K562 (cell line): ENCODE data around the gene LYPD5. TPM values are rescaled to one million over a fixed set of nuclear protein-coding genes. Genes with fewer than 3 reads are reported as not detected.
A peak's percentile ranks its signal among the peaks of the same experiment; 100 is the strongest.

ENCODE experiments used
- ATAC-seq: fragments of 200-7000 bp; cut with Tn5 transposase; 3 replicates; pipeline ENCODE4 v1.9.1; 2020; ENCODE audit warnings: moderate library complexity
- BruUV-seq: library from RNA; stranded (reverse); fragments of 400-500 nt; replicated peaks from 2 replicates; lab custom pipeline; 2021; lab: Mats Ljungman, UMichigan
- CTCF ChIA-PET: fragments of 300-600 bp; formaldehyde crosslinking; extraction: SDS; loops from one replicate; lab custom pipeline; 2021; ENCODE audit warnings: low intra/inter-chr PET ratio; lab: Yijun Ruan, JAX
- POLR2A ChIA-PET: fragments of 300-600, 350-650 bp; sonication (Branson Sonifier 250); formaldehyde crosslinking; extraction: SDS; loops from one replicate; lab custom pipeline; 2021; ENCODE audit warnings: antibody characterized with exemption, inconsistent platforms; lab: Yijun Ruan, JAX
- DNase-seq, 4 experiments: peaks; one replicate each; pipeline versions ENCODE4 v3.0.0 to v3.0.0-alpha.2; 2011 to 2018; ENCODE audit warnings: low spot score in 3 of 4, mixed read lengths in 3 of 4; ENCODE audit errors: extremely low read depth in 1 of 4
- FAIRE-seq: peaks from 2 replicates; lab custom pipeline; 2011; peaks lifted over from hg19 to GRCh38; lab: Jason Lieb, UNC
- H2AFZ ChIP-seq: 2 replicates; pipeline ENCODE4 v1.6.0; 2011; ENCODE audit warnings: low read depth, low read length, control low read depth, inconsistent platforms
- H3K27ac ChIP-seq: fragments of 200-600 bp; 3 replicates; pipeline ENCODE4 v1.8.0; 2011; ENCODE audit warnings: low read depth, mild to moderate bottlenecking, control low read depth, inconsistent platforms, low read length, moderate library complexity, mixed read lengths; ENCODE audit errors: extremely low read depth
- H3K27me3 ChIP-seq, 2 experiments: fragments of 300-600 bp in 1 of 2; 2 replicates in 1 of 2; 3 replicates in 1 of 2; pipeline versions ENCODE4 v1.6.0 to v1.8.0; 2011; ENCODE audit warnings: inconsistent platforms in 2 of 2, low read length in 2 of 2, mild to moderate bottlenecking in 1 of 2, mixed read lengths in 1 of 2, moderate library complexity in 1 of 2; ENCODE audit not compliant: control insufficient read depth in 2 of 2, insufficient read depth in 2 of 2
- H3K36me3 ChIP-seq: fragments of 300-600 bp; 3 replicates; pipeline ENCODE4 v1.8.0; 2011; ENCODE audit warnings: mild to moderate bottlenecking, low read length, inconsistent platforms; ENCODE audit not compliant: control insufficient read depth, insufficient read depth
- H3K4me1 ChIP-seq, 2 experiments: fragments of 200-600 bp in 1 of 2; replicated peaks in 1 of 2; 2 replicates in 1 of 2; 3 replicates in 1 of 2; pipeline versions ENCODE4 v1.5.1 to v1.8.0; 2011; ENCODE audit warnings: inconsistent platforms in 2 of 2, low read length in 2 of 2, mild to moderate bottlenecking in 1 of 2, mixed read lengths in 1 of 2, moderate library complexity in 1 of 2; ENCODE audit not compliant: control insufficient read depth in 2 of 2, insufficient read depth in 2 of 2
- H3K4me2 ChIP-seq: 2 replicates; pipeline ENCODE4 v1.6.1; 2011; ENCODE audit warnings: low read length, control low read depth, inconsistent platforms, mixed read lengths; ENCODE audit not compliant: insufficient read depth
- H3K4me3 ChIP-seq: fragments of 200-600 bp; sonication (generic), shearing (Covaris generic); 2 replicates; pipeline ENCODE4 v1.5.1; 2016; ENCODE audit warnings: control low read depth, inconsistent platforms
- H3K79me2 ChIP-seq: fragments of 200-600 bp; 3 replicates; pipeline ENCODE4 v1.8.0; 2011; ENCODE audit warnings: low read length, inconsistent platforms; ENCODE audit not compliant: control insufficient read depth, insufficient read depth
- H3K9ac ChIP-seq, 2 experiments: 2 replicates each; pipeline versions ENCODE4 v1.6.0 to v1.6.1; 2011; ENCODE audit warnings: low read depth in 2 of 2, low read length in 2 of 2, control low read depth in 1 of 2, inconsistent platforms in 1 of 2, mild to moderate bottlenecking in 1 of 2, mixed read lengths in 1 of 2; ENCODE audit not compliant: insufficient read depth in 1 of 2
- H3K9me1 ChIP-seq: one replicate; pipeline ENCODE4 v1.6.0; 2011; ENCODE audit warnings: inconsistent platforms, mild to moderate bottlenecking, low read length, moderate library complexity; ENCODE audit not compliant: control insufficient read depth, insufficient read depth
- H3K9me3 ChIP-seq: replicated peaks from 2 replicates; pipeline ENCODE4 v1.5.1; 2011; ENCODE audit warnings: low read depth, low read length, inconsistent platforms; ENCODE audit not compliant: control insufficient read depth, insufficient read depth
- H4K20me1 ChIP-seq: replicated peaks from 2 replicates; pipeline ENCODE4 v1.6.1; 2011; ENCODE audit warnings: low read length, inconsistent platforms, mixed read lengths; ENCODE audit not compliant: control insufficient read depth, insufficient read depth
- GATAD2A ChIP-seq: fragments of 450-650 bp; IDR thresholded peaks from 2 replicates; pipeline ENCODE4 v1.6.1; 2017
- GTF2E2 ChIP-seq: fragments of 200-800 bp; sonication (Bioruptor generic); IDR thresholded peaks from 2 replicates; pipeline ENCODE4 v1.6.1; 2016; ENCODE audit warnings: missing genetic modification characterization, missing compliant biosample characterization
- HNRNPH1 ChIP-seq: fragments of 200-400 bp; formaldehyde crosslinking; optimal IDR thresholded peaks from 2 replicates; pipeline ENCODE3; 2017; ENCODE audit warnings: low read depth, mild to moderate bottlenecking, low read length, moderate library complexity
- POLR2G ChIP-seq: fragments of 200-400 bp; formaldehyde crosslinking; IDR thresholded peaks from 2 replicates; pipeline ENCODE4 v1.6.1; 2017; ENCODE audit warnings: low read depth, mild to moderate bottlenecking, antibody characterized with exemption, low read length, moderate library complexity
- RBBP5 ChIP-seq: fragments of 200-600 bp; sonication (generic); IDR thresholded peaks from 2 replicates; pipeline ENCODE4 v1.6.1; 2012; ENCODE audit warnings: borderline replicate concordance, mild to moderate bottlenecking, low read length, control low read depth, inconsistent platforms; ENCODE audit not compliant: insufficient read depth, poor library complexity, severe bottlenecking
- RBFOX2 ChIP-seq: fragments of 200-400 bp; formaldehyde crosslinking; IDR thresholded peaks from 2 replicates; pipeline ENCODE4 v1.6.1; 2017; ENCODE audit warnings: low read depth, mild to moderate bottlenecking, low read length, moderate library complexity
- SAP30 ChIP-seq: fragments of 200-600 bp; sonication (generic); IDR thresholded peaks from 2 replicates; pipeline ENCODE4 v1.6.1; 2012; ENCODE audit warnings: borderline replicate concordance, low read depth, mild to moderate bottlenecking, moderate library complexity, low read length, control low read depth, inconsistent platforms; ENCODE audit not compliant: insufficient read depth, poor library complexity, severe bottlenecking
- SPI1 ChIP-seq: IDR thresholded peaks from 2 replicates; pipeline ENCODE4 v1.6.1; 2011; ENCODE audit warnings: low read depth, low read length, control low read depth, borderline replicate concordance
- ZBTB26 ChIP-seq: fragments of 450-650 bp; formaldehyde crosslinking; IDR thresholded peaks from 2 replicates; pipeline ENCODE4 v1.4.0; 2022; ENCODE audit warnings: missing genetic modification characterization
- ZNF639 ChIP-seq, 2 experiments: fragments of 200-800 bp in 1 of 2; sonication (Bioruptor generic) in 1 of 2; sonication (generic) in 1 of 2; formaldehyde crosslinking in 1 of 2; IDR thresholded peaks in 1 of 2; conservative IDR thresholded peaks in 1 of 2; 2 replicates each; pipeline versions ENCODE4 v1.5.0 to v1.6.1; 2016 to 2020; ENCODE audit warnings: missing compliant biosample characterization in 1 of 2, missing genetic modification characterization in 1 of 2, missing genetic modification reagents in 1 of 2
- ZNF76 ChIP-seq: fragments of 250-450 bp; sonication (Bioruptor Pico); IDR thresholded peaks from 2 replicates; pipeline ENCODE4 v1.4.0; 2020; ENCODE audit warnings: mild to moderate bottlenecking, moderate library complexity, borderline replicate concordance
- WGBS: fragments of 100-300 bp; shearing (Covaris generic); methylation state at CpG from one replicate; pipeline ENCODE4 v1.1.6; 2016; ENCODE audit warnings: low coverage, mixed read lengths; ENCODE audit not compliant: insufficient coverage; ENCODE audit errors: missing lambda C conversion rate; 5-methylcytosine and 5-hydroxymethylcytosine counted together
- in situ Hi-C: fragments of 300-500 bp; cut with MboI; formaldehyde crosslinking; loops from 4 replicates; pipeline ENCODE4 v1.15.0; 2018; ENCODE audit warnings: inconsistent platforms, mixed read lengths
- intact Hi-C: fragments of 100-400 bp; cut with micrococcal nuclease; formaldehyde crosslinking; loops from 2 replicates; pipeline ENCODE4 v1.14.2; 2022
- polyA plus RNA-seq, 8 experiments: library from polyadenylated mRNA; depleted of rRNA in 4 of 8; stranded (reverse) in 5 of 8; unstranded in 3 of 8; fragments of >200 nt; fragmentation: Nextera tagmentation in 2 of 8; fragmentation: Illumina TruSeq in 1 of 8; extraction: Ambion mirVana in 2 of 8; extraction: Trizol in 1 of 8; gene quantifications; 2 replicates each; pipeline versions ENCODE4 v1.2.1 to v1.2.3, GENCODE V29; 2011 to 2014; ENCODE audit warnings: inconsistent platforms in 1 of 8, missing spikeins in 1 of 8
- total RNA-seq, 7 experiments: library from RNA; depleted of rRNA in 6 of 7; stranded (reverse); fragments of >200 nt in 6 of 7; fragmentation: Illumina TruSeq in 2 of 7; extraction: Trizol in 2 of 7; gene quantifications; 2 replicates each; pipeline versions ENCODE4 v1.2.1 to v1.2.3, GENCODE V29; 2011 to 2021; ENCODE audit warnings: low replicate concordance in 1 of 7
- TF ChIP-seq, protein P1 (sequence below): fragments of 250-450 bp; sonication (Bioruptor Pico); IDR thresholded peaks from 2 replicates; pipeline ENCODE4 v1.8.0; 2021; ENCODE audit warnings: borderline replicate concordance, mild to moderate bottlenecking, moderate library complexity; ENCODE audit not compliant: poor library complexity, severe bottlenecking

LYPD5 gene
- total and polyA plus RNA-seq, 9 of the 15 experiments (the other 6 are each of a cell fraction or from before 2014, with no cell fraction given): 0.03 to 0.22 (median 0.10) TPM; not detected in 3

- peak overlapping the region; percentile 71 for H3K27ac ChIP-seq
- peak overlapping the region; percentile 48 to 81 for H3K9ac ChIP-seq
- H3K4me1 ChIP-seq: peaks cover 62 to 74% of the 10 kb centered on the region in 2 experiments
- no peaks in the 10 kb centered on the region for H4K20me1 ChIP-seq
- H3K27me3 ChIP-seq: no peaks in the 10 kb centered on the region
- H3K79me2 ChIP-seq: peaks cover 43% of the 10 kb centered on the region
- no peaks in the 10 kb centered on the region for H3K9me1 ChIP-seq
- no peaks in the 10 kb centered on the region for H3K9me3 ChIP-seq
- CTCF ChIA-PET: no interaction called here
- H2AFZ ChIP-seq: peak overlapping the region; percentile 85
- ATAC-seq (peak; percentile 2; the same call in 1 of the 3 replicates), FAIRE-seq (peak; percentile 19), DNase-seq (peak in 3 of 4 experiments; percentile 56 to 59 (median 56))
- in situ Hi-C loops (loop anchor here (5.0 kb wide), 1 partner anchor 35 kb away; no protein-coding TSS in a partner anchor), intact Hi-C loops (no loop called here)
- POLR2A ChIA-PET: no interaction called here
- peak overlapping the region; percentile 72 for H3K4me2 ChIP-seq
- 48% methylated on average over 23 of the region's 24 CpGs for WGBS
- no peak overlapping the region for H3K4me3 ChIP-seq
- H3K36me3 ChIP-seq: no peaks in the 10 kb centered on the region
- no TSS peak for BruUV-seq
- TF ChIP-seq ZBTB26 (CRISPR knock-in tag) (no peak), POLR2G (peak; percentile 53; the same call in 1 of the 2 replicates), SAP30 (no peak), ZNF76 (no peak), RBBP5 (peak; percentile 20), GATAD2A (0 out of 2 replicates have a peak, but pooled peaks have one; percentile 21), GTF2E2 (no peak), HNRNPH1 (no peak), ZNF639 (CRISPR knock-in tag; conservative IDR thresholded peaks at IDR 0.05 in 1 of 2, IDR thresholded peaks at IDR 0.05 in 1 of 2) (no peak), RBFOX2 (peak; percentile 53), SPI1 (no peak)
- TF ChIP-seq, protein P1, sequence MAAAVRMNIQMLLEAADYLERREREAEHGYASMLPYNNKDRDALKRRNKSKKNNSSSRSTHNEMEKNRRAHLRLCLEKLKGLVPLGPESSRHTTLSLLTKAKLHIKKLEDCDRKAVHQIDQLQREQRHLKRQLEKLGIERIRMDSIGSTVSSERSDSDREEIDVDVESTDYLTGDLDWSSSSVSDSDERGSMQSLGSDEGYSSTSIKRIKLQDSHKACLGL (CRISPR knock-in tag): no peak
These were observed 19.5 kb downstream of the LYPD5 start for GRCh38 chr19:43782689-43783231.
